ENCODE data around the gene TEK. TPM values are rescaled to one million over a fixed set of nuclear protein-coding genes. Genes with fewer than 3 reads are reported as not detected.

TEK gene
- polyA plus RNA-seq, 2 of the 4 experiments (the other 2 are of a cell fraction): 0.04 TPM; not detected in 1

- no peak for TF ChIP-seq PHF8 (IDR thresholded peaks at IDR 0.05; ENCODE audit: borderline replicate concordance, low read depth)
- TF ChIP-seq FOSL2 (IDR thresholded peaks at IDR 0.05): no peak
- TF ChIP-seq FOSL2 (CRISPR knock-in tag; IDR thresholded peaks at IDR 0.05): no peak
- TF ChIP-seq HOXB5 (CRISPR knock-in tag; IDR thresholded peaks at IDR 0.05): no peak
- TF ChIP-seq RCOR1 (IDR thresholded peaks at IDR 0.05; ENCODE audit: low read depth, low read length): no peak
- no peak for TF ChIP-seq KDM5A (IDR thresholded peaks at IDR 0.05)
- no peak for TF ChIP-seq CBX2 (IDR thresholded peaks at IDR 0.05; ENCODE audit: borderline replicate concordance, low read depth)
- TF ChIP-seq CBX8 (IDR thresholded peaks at IDR 0.05): no peak
- TF ChIP-seq E2F6 (IDR thresholded peaks at IDR 0.05; ENCODE audit: borderline replicate concordance, low read depth): no peak
- TF ChIP-seq SREBF2 (IDR thresholded peaks at IDR 0.05): no peak
- TF ChIP-seq HDAC2 (IDR thresholded peaks at IDR 0.05): no peak
- WGBS (ENCODE audit: missing lambda C conversion rate): 28% methylated on average over 4 of the region's 4 CpGs
- Histone ChIP-seq H3K27ac (no peak overlapping the region), H3K4me1 (no peaks in the 10 kb centered on the region), H3K4me3 (no peak overlapping the region), H3K9me3 (no peaks in the 10 kb centered on the region), H3K4me2 (no peak overlapping the region)
- no peak for ATAC-seq
- no peak for FAIRE-seq
- CTCF ChIA-PET: interaction anchor here (0.5 kb wide), 1 partner anchor 141 kb away, joined by 3 read pairs; no protein-coding TSS in a partner anchor
- no peak for DNase-seq (ENCODE audit: low read depth in 1 of 2, low spot score in 1 of 2)
- POLR2A ChIA-PET: no interaction called here
Observed at GRCh38 chr9:27133817-27134216, 24.8 kb downstream of the TEK start.

- Histone ChIP-seq H3K4me2 (no peak overlapping the region), H3K4me3 (no peak overlapping the region), H3K4me1 (no peaks in the 10 kb centered on the region), H3K27ac (no peak overlapping the region), H3K9me3 (no peaks in the 10 kb centered on the region)
- FAIRE-seq: no peak
- POLR2A ChIA-PET: no interaction called here
- no peak for ATAC-seq
- CTCF ChIA-PET: interaction anchor here (0.7 to 0.9 kb wide), 2 partner anchors 14 to 16 kb away, joined by 3 to 4 read pairs; no protein-coding TSS in a partner anchor
- 53% methylated on average over 7 of the region's 7 CpGs for WGBS (ENCODE audit: missing lambda C conversion rate)
- TF ChIP-seq MYC (IDR thresholded peaks at IDR 0.05; ENCODE audit: borderline replicate concordance, low read length): no peak
- no peak for TF ChIP-seq ZFP36 (IDR thresholded peaks at IDR 0.05; ENCODE audit: borderline replicate concordance, partially characterized antibody)
- TF ChIP-seq JUNB (IDR thresholded peaks at IDR 0.05): no peak
- no peak for TF ChIP-seq SMC3 (IDR thresholded peaks at IDR 0.05)
- DNase-seq (ENCODE audit: low read depth in 1 of 2, low spot score in 1 of 2): no peak
Observed at GRCh38 chr9:27142299-27142930, 33.4 kb downstream of the TEK start.

DNA sequence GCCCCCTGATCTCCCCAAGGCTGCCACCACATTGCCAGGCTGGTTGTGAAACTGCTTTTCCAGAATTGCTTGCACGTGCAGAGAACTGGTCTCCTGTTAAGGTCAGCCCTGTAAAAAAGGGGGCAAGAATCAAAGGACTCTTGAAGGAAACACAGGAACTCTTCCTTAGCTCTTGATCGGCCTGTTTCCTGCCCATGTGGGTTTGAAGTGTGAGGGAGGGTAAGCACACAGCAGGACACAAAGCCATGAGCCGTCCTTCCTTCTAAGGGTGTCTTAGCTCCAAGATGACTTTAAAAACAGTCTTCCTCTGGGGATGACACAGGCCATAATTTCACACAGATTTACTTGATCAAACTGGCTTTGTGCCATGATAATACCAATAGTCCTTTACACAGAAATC lies 36.1 kb downstream of the TEK start:
- Histone ChIP-seq H3K4me1 (no peaks in the 10 kb centered on the region), H3K4me3 (no peak overlapping the region), H3K9me3 (no peaks in the 10 kb centered on the region), H3K4me2 (no peak overlapping the region), H3K27ac (no peak overlapping the region)
- DNase-seq (ENCODE audit: low read depth in 1 of 2, low spot score in 1 of 2) (no peak), ATAC-seq (no peak), FAIRE-seq (no peak)
- 49% methylated on average over 3 of the region's 3 CpGs for WGBS (ENCODE audit: missing lambda C conversion rate)
- ChIA-PET POLR2A (no interaction called here), CTCF (interaction anchor here (0.9 kb wide), 1 partner anchor 29 kb away, joined by 3 read pairs; no protein-coding TSS in a partner anchor)
- TF ChIP-seq CHD4 (IDR thresholded peaks at IDR 0.05; ENCODE audit: borderline replicate concordance) (no peak), ZSCAN20 (CRISPR knock-in tag; IDR thresholded peaks at IDR 0.05) (no peak), JUNB (IDR thresholded peaks at IDR 0.05) (no peak), EHF (CRISPR knock-in tag; IDR thresholded peaks at IDR 0.05) (no peak), MAFK (IDR thresholded peaks at IDR 0.05; ENCODE audit: partially characterized antibody) (no peak), SMC3 (IDR thresholded peaks at IDR 0.05) (no peak), ZNF302 (CRISPR knock-in tag; IDR thresholded peaks at IDR 0.05) (no peak)
- TF ChIP-seq, protein P1, sequence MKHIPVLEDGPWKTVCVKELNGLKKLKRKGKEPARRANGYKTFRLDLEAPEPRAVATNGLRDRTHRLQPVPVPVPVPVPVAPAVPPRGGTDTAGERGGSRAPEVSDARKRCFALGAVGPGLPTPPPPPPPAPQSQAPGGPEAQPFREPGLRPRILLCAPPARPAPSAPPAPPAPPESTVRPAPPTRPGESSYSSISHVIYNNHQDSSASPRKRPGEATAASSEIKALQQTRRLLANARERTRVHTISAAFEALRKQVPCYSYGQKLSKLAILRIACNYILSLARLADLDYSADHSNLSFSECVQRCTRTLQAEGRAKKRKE (CRISPR knock-in tag; IDR thresholded peaks at IDR 0.05; ENCODE audit: low read depth): no peak

GRCh38 chr9:27149651-27150050 lies 40.6 kb downstream of the TEK start:
- ChIA-PET CTCF (no interaction called here), POLR2A (no interaction called here)
- no peak overlapping the region for H3K27ac ChIP-seq
- H3K9me3 ChIP-seq: no peaks in the 10 kb centered on the region
- H3K4me3 ChIP-seq: no peak overlapping the region
- FAIRE-seq (no peak), ATAC-seq (no peak), DNase-seq (ENCODE audit: low read depth in 1 of 2, low spot score in 1 of 2) (no peak)
- WGBS (ENCODE audit: missing lambda C conversion rate): 69% methylated on average over 2 of the region's 2 CpGs
- H3K4me1 ChIP-seq: peaks cover 10% of the 10 kb centered on the region; the same call in 1 of the 3 replicates
- H3K4me2 ChIP-seq: no peak overlapping the region
- no peak for TF ChIP-seq EP300 (IDR thresholded peaks at IDR 0.05)
- TF ChIP-seq BCL3 (IDR thresholded peaks at IDR 0.05): no peak
- TF ChIP-seq RAD21 (conservative IDR thresholded peaks at IDR 0.05 in 1 of 2, IDR thresholded peaks at IDR 0.05 in 1 of 2): no peak
- no peak for TF ChIP-seq HOXA7 (CRISPR knock-in tag; IDR thresholded peaks at IDR 0.05)
